IMR-90 (cell line): ENCODE data around the gene TCERG1L. TPM values are rescaled to one million over a fixed set of nuclear protein-coding genes. Genes with fewer than 3 reads are reported as not detected.

Source experiments
- ATAC-seq: fragments of 200-7000 bp; cut with Tn5 transposase; 2 replicates; pipeline ENCODE4 v1.9.1; 2020; ENCODE audit warnings: low read depth, mild to moderate bottlenecking, moderate library complexity
- BruUV-seq: library from RNA; stranded (reverse); fragments of 400-500 nt; replicated peaks from 2 replicates; lab custom pipeline; 2021; lab: Mats Ljungman, UMichigan
- CTCF ChIA-PET: fragments of 300-600 bp; formaldehyde crosslinking; extraction: SDS; loops from one replicate; lab custom pipeline; 2021; ENCODE audit warnings: antibody characterized with exemption; lab: Yijun Ruan, JAX
- POLR2A ChIA-PET: fragments of 300-600 bp; sonication (Branson Sonifier 250); formaldehyde crosslinking; loops from one replicate; lab custom pipeline; 2022; ENCODE audit warnings: antibody characterized with exemption; ENCODE audit not compliant: unreplicated experiment; lab: Charles Lee
- DNase-seq: peaks from one replicate; pipeline ENCODE4 v3.0.0; 2013
- H2AFZ ChIP-seq: replicated peaks from 2 replicates; pipeline ENCODE3; 2013; ENCODE audit warnings: low read length, mild to moderate bottlenecking; ENCODE audit not compliant: poor library complexity
- H2AK5ac ChIP-seq: 2 replicates; pipeline ENCODE4 v1.6.1; 2013; ENCODE audit warnings: low read depth, low read length, inconsistent platforms
- H2AK9ac ChIP-seq: replicated peaks from 2 replicates; pipeline ENCODE3; 2013; ENCODE audit warnings: mild to moderate bottlenecking, low read depth, low read length, moderate library complexity; ENCODE audit not compliant: poor library complexity
- H2BK120ac ChIP-seq: 2 replicates; pipeline ENCODE4 v1.6.1; 2013; ENCODE audit warnings: low read depth, low read length, inconsistent platforms
- H2BK15ac ChIP-seq: 3 replicates; pipeline ENCODE4 v1.6.1; 2013; ENCODE audit warnings: low read depth, low read length, inconsistent platforms
- H2BK20ac ChIP-seq: 2 replicates; pipeline ENCODE4 v1.6.1; 2013; ENCODE audit warnings: low read depth, mild to moderate bottlenecking, inconsistent platforms, low read length, moderate library complexity
- H2BK5ac ChIP-seq: 2 replicates; pipeline ENCODE4 v1.6.1; 2013; ENCODE audit warnings: mild to moderate bottlenecking, low read depth, low read length, inconsistent platforms; ENCODE audit not compliant: poor library complexity, severe bottlenecking
- H3K14ac ChIP-seq: replicated peaks from 2 replicates; pipeline ENCODE4 v1.6.1; 2013; ENCODE audit warnings: low read depth, low read length, inconsistent platforms
- H3K18ac ChIP-seq: 2 replicates; pipeline ENCODE4 v1.6.1; 2013; ENCODE audit warnings: low read depth, low read length, control low read depth
- H3K23ac ChIP-seq: 2 replicates; pipeline ENCODE4 v1.6.1; 2013; ENCODE audit warnings: low read depth, low read length, inconsistent platforms
- H3K27ac ChIP-seq: 2 replicates; pipeline ENCODE4 v1.5.1; 2013; ENCODE audit warnings: mild to moderate bottlenecking, control low read depth, low read length; ENCODE audit not compliant: insufficient read depth
- H3K27me3 ChIP-seq: 2 replicates; pipeline ENCODE4 v1.6.1; 2013; ENCODE audit warnings: low read length; ENCODE audit not compliant: control insufficient read depth, insufficient read depth
- H3K36me3 ChIP-seq: 2 replicates; pipeline ENCODE4 v1.6.1; 2013; ENCODE audit warnings: low read length, mixed read lengths; ENCODE audit not compliant: control insufficient read depth, insufficient read depth
- H3K4ac ChIP-seq: 2 replicates; pipeline ENCODE4 v1.6.1; 2013; ENCODE audit warnings: low read depth, low read length, inconsistent platforms
- H3K4me1 ChIP-seq: 2 replicates; pipeline ENCODE4 v1.6.1; 2013; ENCODE audit warnings: low read length, mixed read lengths; ENCODE audit not compliant: control insufficient read depth, insufficient read depth
- H3K4me2 ChIP-seq: 2 replicates; pipeline ENCODE4 v1.6.1; 2013; ENCODE audit warnings: low read depth, mild to moderate bottlenecking, control low read depth, low read length, moderate library complexity
- H3K4me3 ChIP-seq: 2 replicates; pipeline ENCODE4 v1.5.1; 2013; ENCODE audit warnings: low read depth, mild to moderate bottlenecking, control low read depth, low read length, moderate library complexity; ENCODE audit not compliant: insufficient read depth
- H3K56ac ChIP-seq: 2 replicates; pipeline ENCODE4 v1.6.1; 2013; ENCODE audit warnings: low read length, inconsistent platforms; ENCODE audit not compliant: insufficient read depth; ENCODE audit errors: extremely low read depth
- H3K79me1 ChIP-seq, 2 experiments: 2 replicates each; pipeline ENCODE4 v1.6.1; 2013; ENCODE audit warnings: low read length in 2 of 2, inconsistent platforms in 1 of 2, low read depth in 1 of 2
- H3K9ac ChIP-seq: 2 replicates; pipeline ENCODE4 v1.6.1; 2013; ENCODE audit warnings: low read depth, low read length, control low read depth
- H3K9me1 ChIP-seq: 2 replicates; pipeline ENCODE4 v1.6.1; 2013; ENCODE audit warnings: low read length, inconsistent platforms; ENCODE audit not compliant: insufficient read depth
- H3K9me3 ChIP-seq: 2 replicates; pipeline ENCODE4 v1.6.1; 2013; ENCODE audit warnings: low read length; ENCODE audit not compliant: control insufficient read depth, insufficient read depth
- H4K20me1 ChIP-seq: 2 replicates; pipeline ENCODE4 v1.6.1; 2013; ENCODE audit warnings: low read length, inconsistent platforms; ENCODE audit not compliant: insufficient read depth
- H4K5ac ChIP-seq: 2 replicates; pipeline ENCODE4 v1.6.1; 2013; ENCODE audit warnings: mild to moderate bottlenecking, low read depth, low read length, control low read depth
- H4K8ac ChIP-seq, 2 experiments: 2 replicates each; pipeline ENCODE4 v1.6.1; 2013; ENCODE audit warnings: low read depth in 2 of 2, low read length in 2 of 2, control low read depth in 1 of 2, inconsistent platforms in 1 of 2
- H4K91ac ChIP-seq: 2 replicates; pipeline ENCODE4 v1.6.1; 2013; ENCODE audit warnings: low read depth, low read length, inconsistent platforms; ENCODE audit not compliant: insufficient read depth
- BHLHE40 ChIP-seq: fragments of 150-350 bp; IDR thresholded peaks from 2 replicates; pipeline ENCODE4 v1.6.1; 2016; ENCODE audit warnings: mild to moderate bottlenecking, low read depth, low read length
- MAZ ChIP-seq: IDR thresholded peaks from 2 replicates; pipeline ENCODE4 v1.6.1; 2012; ENCODE audit warnings: low read depth, mild to moderate bottlenecking, low read length, improper control_type of control experiment, moderate library complexity, borderline replicate concordance
- RAD21 ChIP-seq: IDR thresholded peaks from 2 replicates; pipeline ENCODE4 v1.6.1; 2012; ENCODE audit warnings: low read length, improper control_type of control experiment
- WGBS, 2 experiments: methylation state at CpG; one replicate each; pipeline versions ENCODE4 v1.1.5 to v1.1.7; 2013; ENCODE audit warnings: missing lambda C conversion rate in 2 of 2; ENCODE audit not compliant: insufficient read length in 1 of 2; ENCODE audit errors: extremely low coverage in 2 of 2; 5-methylcytosine and 5-hydroxymethylcytosine counted together
- dilution Hi-C: fragments of 300-500 bp; cut with HindIII; formaldehyde crosslinking; loops from one replicate; pipeline ENCODE4 v1.14.3; 2018; ENCODE audit warnings: low sequenced_read_pairs; ENCODE audit not compliant: unreplicated experiment
- in situ Hi-C: fragments of 300-500 bp; cut with MboI; formaldehyde crosslinking; loops from 3 replicates; pipeline ENCODE4 v1.14.3; 2019; ENCODE audit warnings: low sequenced_read_pairs, inconsistent platforms, mixed read lengths
- intact Hi-C: fragments of 100-400 bp; cut with micrococcal nuclease; formaldehyde crosslinking; loops from 2 replicates; pipeline ENCODE4 v1.10.0; 2022
- polyA plus RNA-seq, 3 experiments: library from polyadenylated mRNA; depleted of rRNA; stranded (reverse); fragments of >200 nt; gene quantifications; 2 replicates each; pipeline ENCODE4 v1.2.3, GENCODE V29; 2012; ENCODE audit warnings: low replicate concordance in 1 of 3
- total RNA-seq: library from RNA; depleted of rRNA; stranded (reverse); fragments of >200 nt; gene quantifications from 2 replicates; pipeline ENCODE4 v1.2.3, GENCODE V29; 2012
- TF ChIP-seq, protein P1 (sequence below): conservative IDR thresholded peaks from 2 replicates; pipeline ENCODE4 v1.5.1; 2012; ENCODE audit warnings: mild to moderate bottlenecking, low read depth, low read length, improper control_type of control experiment

TCERG1L gene
- total and polyA plus RNA-seq, 2 of the 4 experiments (the other 2 are of a cell fraction) = not detected

DNA sequence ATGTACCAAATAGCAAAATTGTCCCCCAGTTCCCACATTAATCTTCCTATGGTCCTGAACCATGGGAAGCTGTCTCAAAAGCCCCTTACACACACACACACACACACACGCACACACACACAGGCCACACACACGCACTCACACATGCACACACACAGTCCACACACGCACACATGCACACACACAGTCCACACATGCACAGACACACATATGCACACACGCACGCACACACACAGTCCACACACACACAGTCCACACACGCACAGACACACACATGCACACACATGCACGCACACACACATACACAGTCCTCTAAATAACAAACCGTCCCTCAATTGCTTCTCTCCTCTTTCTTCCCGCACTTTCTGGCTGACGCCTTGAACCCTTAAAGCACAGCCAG, 265.3 kb downstream of the TCERG1L start:
- peak overlapping the region; percentile 13 for H2BK5ac ChIP-seq
- H4K5ac ChIP-seq = no peak overlapping the region
- WGBS, 2 experiments = 82% methylated on average over 4 of the region's 10 CpGs; no CpG with 5 or more reads in 1 of the 2 experiments
- no peak overlapping the region for H3K4ac ChIP-seq
- H2BK20ac ChIP-seq = no peak overlapping the region
- no peak overlapping the region for H4K8ac ChIP-seq
- no peak overlapping the region for H3K27ac ChIP-seq
- ATAC-seq (no peak), DNase-seq (no peak)
- intact Hi-C loops = no loop called here
- TF ChIP-seq RAD21 = no peak
- TF ChIP-seq, protein P1, sequence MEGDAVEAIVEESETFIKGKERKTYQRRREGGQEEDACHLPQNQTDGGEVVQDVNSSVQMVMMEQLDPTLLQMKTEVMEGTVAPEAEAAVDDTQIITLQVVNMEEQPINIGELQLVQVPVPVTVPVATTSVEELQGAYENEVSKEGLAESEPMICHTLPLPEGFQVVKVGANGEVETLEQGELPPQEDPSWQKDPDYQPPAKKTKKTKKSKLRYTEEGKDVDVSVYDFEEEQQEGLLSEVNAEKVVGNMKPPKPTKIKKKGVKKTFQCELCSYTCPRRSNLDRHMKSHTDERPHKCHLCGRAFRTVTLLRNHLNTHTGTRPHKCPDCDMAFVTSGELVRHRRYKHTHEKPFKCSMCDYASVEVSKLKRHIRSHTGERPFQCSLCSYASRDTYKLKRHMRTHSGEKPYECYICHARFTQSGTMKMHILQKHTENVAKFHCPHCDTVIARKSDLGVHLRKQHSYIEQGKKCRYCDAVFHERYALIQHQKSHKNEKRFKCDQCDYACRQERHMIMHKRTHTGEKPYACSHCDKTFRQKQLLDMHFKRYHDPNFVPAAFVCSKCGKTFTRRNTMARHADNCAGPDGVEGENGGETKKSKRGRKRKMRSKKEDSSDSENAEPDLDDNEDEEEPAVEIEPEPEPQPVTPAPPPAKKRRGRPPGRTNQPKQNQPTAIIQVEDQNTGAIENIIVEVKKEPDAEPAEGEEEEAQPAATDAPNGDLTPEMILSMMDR = no peak
- no peak for TF ChIP-seq BHLHE40
- TF ChIP-seq MAZ = no peak
- H2BK15ac ChIP-seq = no peak overlapping the region
- H4K20me1 ChIP-seq = no peaks in the 10 kb centered on the region
- H3K18ac ChIP-seq = no peak overlapping the region
- H3K9me1 ChIP-seq = no peaks in the 10 kb centered on the region
- no peak overlapping the region for H3K56ac ChIP-seq
- dilution Hi-C loops = no loop called here
- CTCF ChIA-PET = no interaction called here
- no peak overlapping the region for H3K23ac ChIP-seq
- no peak overlapping the region for H2AFZ ChIP-seq
- no TSS peak for BruUV-seq
- no peak overlapping the region for H4K91ac ChIP-seq
- in situ Hi-C loops = no loop called here
- H3K4me3 ChIP-seq = no peak overlapping the region
- H3K4me1 ChIP-seq = no peaks in the 10 kb centered on the region
- no peak overlapping the region for H3K4me2 ChIP-seq
- H3K9ac ChIP-seq = no peak overlapping the region
- H3K27me3 ChIP-seq = no peaks in the 10 kb centered on the region
- no peaks in the 10 kb centered on the region for H3K79me1 ChIP-seq
- H3K36me3 ChIP-seq = no peaks in the 10 kb centered on the region
- H2BK120ac ChIP-seq = no peak overlapping the region
- no peak overlapping the region for H3K14ac ChIP-seq
- no peak overlapping the region for H2AK9ac ChIP-seq
- H3K9me3 ChIP-seq = peaks cover 34% of the 10 kb centered on the region
- no peak overlapping the region for H2AK5ac ChIP-seq
- POLR2A ChIA-PET = no interaction called here
